ENCODE measurements around the gene EIF4E2. TPM values are rescaled to one million over a fixed set of nuclear protein-coding genes. Genes with fewer than 3 reads are reported as not detected.

The EIF4E2 gene
- total and polyA plus RNA-seq, 2 of the 13 experiments (the other 11 are each of a cell fraction or from before 2014, with no cell fraction given): 25.0 to 101 TPM

DNA sequence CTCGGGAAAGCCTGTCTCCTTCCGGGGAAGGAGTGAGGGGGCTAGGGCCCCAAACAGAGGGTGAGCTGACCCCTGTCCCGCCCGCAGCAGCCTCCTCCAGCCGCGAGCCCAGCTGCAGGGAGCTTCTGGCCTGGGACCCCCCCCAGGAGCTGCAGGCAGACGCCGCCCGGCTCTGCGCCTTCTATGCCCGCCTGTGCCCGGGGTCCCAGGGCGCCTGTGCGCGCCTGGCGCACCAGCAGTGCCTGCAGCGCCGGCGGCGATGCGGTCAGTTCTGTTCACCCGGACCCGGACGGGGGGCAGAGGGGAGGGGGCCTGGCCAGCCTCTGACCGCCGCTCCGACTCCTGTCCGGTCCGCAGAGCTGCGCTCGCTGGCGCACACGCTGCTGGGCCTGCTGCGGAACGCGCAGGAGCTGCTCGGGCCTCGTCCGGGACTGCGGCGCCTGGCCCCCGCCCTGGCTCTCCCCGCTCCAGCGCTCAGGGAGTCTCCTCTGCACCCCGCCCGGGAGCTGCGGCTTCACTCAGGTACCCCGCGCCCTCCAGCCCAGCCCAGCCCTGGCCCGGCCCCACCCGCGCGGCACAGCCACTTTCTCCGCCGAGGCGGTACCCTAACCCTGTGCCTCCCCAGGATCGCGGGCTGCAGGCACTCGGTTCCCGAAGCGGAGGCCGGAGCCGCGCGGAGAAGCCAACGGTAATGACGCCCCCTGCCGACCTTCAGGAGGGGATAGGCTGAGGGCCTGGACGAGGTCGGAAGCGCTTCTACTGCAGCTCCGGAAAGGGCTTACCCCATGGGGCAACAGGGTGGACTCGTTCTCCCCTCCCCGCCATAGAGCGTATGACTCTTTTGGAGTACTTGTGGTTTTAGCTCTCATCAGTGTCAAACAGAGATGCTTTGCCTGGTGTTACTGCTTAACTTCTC is 26.5 kb upstream of the EIF4E2 start (continued):
- TF ChIP-seq, protein P1, sequence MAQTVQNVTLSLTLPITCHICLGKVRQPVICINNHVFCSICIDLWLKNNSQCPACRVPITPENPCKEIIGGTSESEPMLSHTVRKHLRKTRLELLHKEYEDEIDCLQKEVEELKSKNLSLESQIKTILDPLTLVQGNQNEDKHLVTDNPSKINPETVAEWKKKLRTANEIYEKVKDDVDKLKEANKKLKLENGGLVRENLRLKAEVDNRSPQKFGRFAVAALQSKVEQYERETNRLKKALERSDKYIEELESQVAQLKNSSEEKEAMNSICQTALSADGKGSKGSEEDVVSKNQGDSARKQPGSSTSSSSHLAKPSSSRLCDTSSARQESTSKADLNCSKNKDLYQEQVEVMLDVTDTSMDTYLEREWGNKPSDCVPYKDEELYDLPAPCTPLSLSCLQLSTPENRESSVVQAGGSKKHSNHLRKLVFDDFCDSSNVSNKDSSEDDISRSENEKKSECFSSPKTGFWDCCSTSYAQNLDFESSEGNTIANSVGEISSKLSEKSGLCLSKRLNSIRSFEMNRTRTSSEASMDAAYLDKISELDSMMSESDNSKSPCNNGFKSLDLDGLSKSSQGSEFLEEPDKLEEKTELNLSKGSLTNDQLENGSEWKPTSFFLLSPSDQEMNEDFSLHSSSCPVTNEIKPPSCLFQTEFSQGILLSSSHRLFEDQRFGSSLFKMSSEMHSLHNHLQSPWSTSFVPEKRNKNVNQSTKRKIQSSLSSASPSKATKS (CRISPR knock-in tag; IDR thresholded peaks at IDR 0.05): no peak
- no peak for TF ChIP-seq SSRP1 (CRISPR knock-in tag; IDR thresholded peaks at IDR 0.05)
- TF ChIP-seq ZNF383 (CRISPR knock-in tag; IDR thresholded peaks at IDR 0.05; ENCODE audit: borderline replicate concordance): peak; percentile 45; the same call in 1 of the 2 replicates
- TF ChIP-seq SOX13 (IDR thresholded peaks at IDR 0.05): no peak; the same call in 1 of the 2 replicates
- TF ChIP-seq SOX13 (CRISPR knock-in tag; conservative IDR thresholded peaks at IDR 0.05 in 1 of 2, IDR thresholded peaks at IDR 0.05 in 1 of 2): no peak
- TF ChIP-seq GZF1 (CRISPR knock-in tag; IDR thresholded peaks at IDR 0.05): no peak
- TF ChIP-seq EZH2 (conservative IDR thresholded peaks at IDR 0.05; ENCODE audit: low read depth, low read length): peak; percentile 84
- no peak for TF ChIP-seq ZNF484 (CRISPR knock-in tag; IDR thresholded peaks at IDR 0.05; ENCODE audit: borderline replicate concordance, low read depth)
- no peak for TF ChIP-seq ZSCAN31 (CRISPR knock-in tag; IDR thresholded peaks at IDR 0.05; ENCODE audit: low read depth)
- no peak for TF ChIP-seq KLF6 (CRISPR knock-in tag; IDR thresholded peaks at IDR 0.05)
- peak; percentile 41; the same call in 1 of the 2 replicates for TF ChIP-seq SALL1 (CRISPR knock-in tag; IDR thresholded peaks at IDR 0.05)
- TF ChIP-seq, protein P2, sequence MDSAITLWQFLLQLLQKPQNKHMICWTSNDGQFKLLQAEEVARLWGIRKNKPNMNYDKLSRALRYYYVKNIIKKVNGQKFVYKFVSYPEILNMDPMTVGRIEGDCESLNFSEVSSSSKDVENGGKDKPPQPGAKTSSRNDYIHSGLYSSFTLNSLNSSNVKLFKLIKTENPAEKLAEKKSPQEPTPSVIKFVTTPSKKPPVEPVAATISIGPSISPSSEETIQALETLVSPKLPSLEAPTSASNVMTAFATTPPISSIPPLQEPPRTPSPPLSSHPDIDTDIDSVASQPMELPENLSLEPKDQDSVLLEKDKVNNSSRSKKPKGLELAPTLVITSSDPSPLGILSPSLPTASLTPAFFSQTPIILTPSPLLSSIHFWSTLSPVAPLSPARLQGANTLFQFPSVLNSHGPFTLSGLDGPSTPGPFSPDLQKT (CRISPR knock-in tag; IDR thresholded peaks at IDR 0.05; ENCODE audit: borderline replicate concordance): no peak
- no peak for TF ChIP-seq MBD4 (IDR thresholded peaks at IDR 0.05; ENCODE audit: borderline replicate concordance, low read length)
- TF ChIP-seq RELA (CRISPR knock-in tag; IDR thresholded peaks at IDR 0.05): peak; percentile 15; the same call in 1 of the 2 replicates
- TF ChIP-seq ZNF3 (CRISPR knock-in tag; IDR thresholded peaks at IDR 0.05): no peak
- TF ChIP-seq ZNF746 (CRISPR knock-in tag; IDR thresholded peaks at IDR 0.05): no peak
- TF ChIP-seq HES4 (CRISPR knock-in tag; IDR thresholded peaks at IDR 0.05; ENCODE audit: borderline replicate concordance): no peak
- peak; percentile 57; the same call in 1 of the 2 replicates for TF ChIP-seq ZBTB7B (CRISPR knock-in tag; IDR thresholded peaks at IDR 0.05)
- no peak for TF ChIP-seq HNF4G (IDR thresholded peaks at IDR 0.05; ENCODE audit: borderline replicate concordance, low read depth, low read length)
- no peak for TF ChIP-seq HNF4G (CRISPR knock-in tag; IDR thresholded peaks at IDR 0.05; ENCODE audit: borderline replicate concordance, low read depth)
- no peak for TF ChIP-seq MAZ (IDR thresholded peaks at IDR 0.05; ENCODE audit: borderline replicate concordance, low read depth, low read length)
- peak; percentile 38; the same call in 1 of the 2 replicates for TF ChIP-seq MAZ (CRISPR knock-in tag; IDR thresholded peaks at IDR 0.05; ENCODE audit: low read depth)
- no peak for TF ChIP-seq ZNF317 (CRISPR knock-in tag; IDR thresholded peaks at IDR 0.05)
- TF ChIP-seq SPEN (CRISPR knock-in tag; IDR thresholded peaks at IDR 0.05; ENCODE audit: low read depth): peak; percentile 64; the same call in 1 of the 2 replicates
- TF ChIP-seq AKAP8 (CRISPR knock-in tag; IDR thresholded peaks at IDR 0.05): 0 out of 2 replicates have a peak, but pooled peaks have one; percentile 30
- TF ChIP-seq ZFX (CRISPR knock-in tag; IDR thresholded peaks at IDR 0.05; ENCODE audit: low read depth): peak; percentile 85; the same call in 1 of the 2 replicates
- no peak for TF ChIP-seq ZFP1 (CRISPR knock-in tag; IDR thresholded peaks at IDR 0.05)
- TF ChIP-seq KDM3A (CRISPR knock-in tag; IDR thresholded peaks at IDR 0.05; ENCODE audit: low read depth): no peak
- 0 out of 2 replicates have a peak, but pooled peaks have one; percentile 53 for TF ChIP-seq ZSCAN30 (CRISPR knock-in tag; IDR thresholded peaks at IDR 0.05)

All from HepG2 (cell line).